IPS-15b (cell line): ENCODE results near the gene ANTXR2.
"Not testable (repeated sequence)": the region's sequence is repeated elsewhere in the genome, so short reads cannot be mapped to it uniquely, and the experiment has no call there.

Experiments used
- H3K27me3 ChIP-seq: one replicate; pipeline ENCODE4 v1.6.1; 2013; ENCODE audit warnings: low read length; ENCODE audit not compliant: control insufficient read depth, insufficient read depth
- H3K36me3 ChIP-seq: one replicate; pipeline ENCODE4 v1.6.1; 2013; ENCODE audit warnings: low read length; ENCODE audit not compliant: control insufficient read depth, insufficient read depth
- H3K4me1 ChIP-seq: one replicate; pipeline ENCODE4 v1.6.1; 2013; ENCODE audit warnings: mild to moderate bottlenecking, low read length; ENCODE audit not compliant: control insufficient read depth, insufficient read depth
- H3K4me3 ChIP-seq: one replicate; pipeline ENCODE4 v1.5.1; 2013; ENCODE audit warnings: low read depth, low read length
- H3K9ac ChIP-seq: one replicate; pipeline ENCODE4 v1.6.1; 2013; ENCODE audit warnings: low read depth, mild to moderate bottlenecking, low read length
- H3K9me3 ChIP-seq: one replicate; pipeline ENCODE4 v1.6.1; 2013; ENCODE audit warnings: mild to moderate bottlenecking, low read length; ENCODE audit not compliant: control insufficient read depth, insufficient read depth

ANTXR2 gene

DNA sequence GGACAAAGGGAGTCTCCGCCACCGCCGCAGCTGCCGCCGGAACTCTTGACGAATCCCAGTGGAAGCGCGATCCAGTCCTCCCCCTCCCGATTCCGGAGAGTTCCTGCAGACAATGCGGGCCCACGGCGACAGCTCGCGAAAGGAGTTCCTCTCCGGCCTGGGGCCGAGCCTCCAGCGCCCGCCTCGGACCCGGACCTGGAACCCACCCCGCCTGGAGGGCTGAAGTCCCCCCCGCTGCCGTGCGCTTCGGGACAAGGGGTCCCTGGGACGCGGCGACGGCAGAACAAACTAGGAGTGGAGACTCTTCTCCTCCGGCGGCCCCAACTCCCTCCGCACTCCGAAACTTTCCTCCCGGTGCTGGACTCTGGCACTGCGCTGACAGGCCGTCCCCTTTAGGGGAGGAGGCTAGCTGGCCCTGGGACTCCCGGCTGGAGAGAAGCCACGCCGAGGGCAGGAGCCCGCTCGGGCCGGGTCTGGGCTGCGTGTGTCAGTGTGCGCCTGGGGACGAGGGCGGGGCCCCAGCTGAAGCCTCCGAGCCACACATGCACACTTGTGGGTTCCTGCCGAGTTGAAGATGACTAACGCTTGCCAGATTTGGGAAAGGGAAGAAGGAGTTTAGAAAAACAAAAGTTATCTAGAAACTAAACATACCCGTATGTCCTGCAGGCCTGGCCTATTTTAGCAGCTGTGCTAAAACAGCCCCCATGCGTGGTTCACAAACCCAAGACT, at the start of gene ANTXR2:
Gene ANTXR2 (minus strand): TSS at position 486 of the 729 bp plus-strand sequence. CDS start 669 bp downstream, outside the sequence.
- H3K36me3 ChIP-seq = no peaks in the 10 kb centered on the region
- H3K9me3 ChIP-seq = no peaks in the 10 kb centered on the region
- H3K4me3 ChIP-seq = peak within 1 kb of the TSS; percentile 72
- H3K27me3 ChIP-seq = peaks cover 35% of the 10 kb centered on the region
- peaks cover 4% of the 10 kb centered on the region for H3K4me1 ChIP-seq
- peak within 1 kb of the TSS; percentile 60 for H3K9ac ChIP-seq

DNA sequence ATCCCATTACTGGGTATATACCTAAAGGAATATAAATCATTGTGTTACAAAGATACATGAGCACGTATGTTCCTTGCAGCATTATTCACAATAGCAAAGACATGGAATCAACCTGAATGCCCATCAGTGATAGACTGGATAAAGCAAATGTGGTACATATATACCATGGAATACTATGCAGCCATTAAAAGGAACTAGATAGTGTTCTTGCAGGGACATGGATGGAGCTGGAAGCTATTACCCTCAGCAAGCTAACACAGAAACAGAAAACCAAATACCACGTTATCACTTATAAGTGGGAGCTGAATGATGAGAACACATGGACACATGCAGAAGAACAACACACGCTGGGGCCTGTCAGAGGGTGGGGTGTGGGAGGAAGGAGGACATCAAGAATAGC, 48.8 kb upstream of the ANTXR2 start:
- H3K9me3 ChIP-seq, H3K27me3 ChIP-seq, H3K4me3 ChIP-seq, H3K36me3 ChIP-seq, H3K4me1 ChIP-seq, H3K9ac ChIP-seq: not testable (repeated sequence)

DNA sequence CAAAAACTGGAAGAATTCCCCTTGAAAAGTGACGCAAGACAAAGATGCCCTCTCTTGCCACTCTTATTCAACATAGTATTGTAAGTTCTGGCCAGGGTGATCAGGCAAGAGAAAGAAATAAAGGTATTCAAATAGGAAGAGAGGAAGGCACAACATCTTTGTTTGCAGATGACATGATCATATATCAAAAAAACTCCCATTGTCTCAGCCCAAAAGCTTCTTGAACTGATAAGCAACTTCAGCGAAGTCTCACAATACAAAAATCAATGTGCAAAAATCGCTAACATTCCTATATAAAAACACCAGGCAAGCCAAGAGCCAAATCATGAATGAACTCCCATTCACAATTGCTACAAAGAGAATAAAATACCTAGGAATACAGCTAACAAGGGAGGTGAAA, 46.6 kb upstream of the ANTXR2 start:
- not testable (repeated sequence) for H3K36me3 ChIP-seq, H3K27me3 ChIP-seq, H3K4me3 ChIP-seq, H3K4me1 ChIP-seq, H3K9me3 ChIP-seq, H3K9ac ChIP-seq

DNA sequence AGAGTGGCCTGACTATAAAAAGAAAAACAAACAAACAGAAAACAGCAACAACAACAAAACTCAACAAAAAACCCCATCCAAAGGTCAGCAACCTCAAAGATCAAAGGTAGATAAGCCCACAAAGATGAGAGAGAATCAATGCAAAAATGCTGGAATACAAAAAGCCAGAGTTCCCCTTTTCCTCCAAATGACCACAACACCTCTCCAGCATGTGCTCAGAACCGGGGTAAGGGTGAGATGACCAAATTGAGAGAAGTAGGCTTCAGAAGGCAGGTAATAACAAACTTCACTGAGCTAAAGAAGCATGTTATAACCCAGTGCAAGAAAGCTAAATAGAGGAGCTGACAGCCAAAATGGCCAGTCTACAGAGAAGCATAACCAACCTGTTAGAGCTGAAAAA, 43.5 kb upstream of the ANTXR2 start:
- Histone ChIP-seq H3K27me3 (no peaks in the 10 kb centered on the region), H3K4me3 (no peak overlapping the region), H3K9me3 (no peaks in the 10 kb centered on the region), H3K9ac (no peak overlapping the region), H3K36me3 (no peaks in the 10 kb centered on the region), H3K4me1 (no peaks in the 10 kb centered on the region)

DNA sequence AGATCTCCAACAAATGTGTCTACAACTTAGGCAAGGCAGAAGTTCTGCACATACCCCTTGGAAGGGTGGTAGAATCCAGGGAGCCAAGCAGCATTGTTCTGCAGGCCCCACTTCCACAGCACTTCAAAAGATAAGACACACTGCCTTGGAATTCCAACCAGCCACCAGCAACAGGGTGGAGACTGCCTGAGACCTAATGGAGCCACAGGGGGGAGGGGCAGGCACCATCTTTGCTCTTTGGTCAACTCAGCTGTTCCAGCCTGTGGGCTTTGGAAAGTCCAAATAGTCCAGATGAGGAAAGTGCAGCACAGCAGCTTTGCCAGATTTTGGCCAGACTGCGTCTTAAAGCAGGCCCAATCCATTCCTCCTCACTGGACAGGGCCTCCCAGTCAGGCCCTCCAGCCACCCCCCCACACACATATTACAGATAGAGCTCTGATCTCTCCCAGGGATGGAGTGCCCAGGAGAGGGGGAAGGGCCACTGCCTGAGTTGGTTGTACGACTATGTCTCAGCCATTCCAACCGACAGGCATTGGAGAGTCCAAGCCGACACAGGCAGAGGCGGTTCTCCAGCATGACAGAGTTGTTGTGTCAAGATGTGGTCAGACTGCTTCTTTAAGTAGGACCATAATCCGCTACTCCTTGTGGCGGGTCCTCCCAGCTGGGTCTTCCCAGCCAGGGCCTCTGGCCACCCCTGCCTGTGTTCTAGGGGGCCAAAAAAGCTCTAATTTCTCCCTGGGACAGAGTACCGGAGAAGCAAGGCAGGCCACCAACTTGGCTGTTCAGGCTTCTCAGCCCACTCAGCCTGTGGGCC, 42.5 kb upstream of the ANTXR2 start:
- no peaks in the 10 kb centered on the region for H3K36me3 ChIP-seq
- H3K4me3 ChIP-seq = no peak overlapping the region
- H3K4me1 ChIP-seq = no peaks in the 10 kb centered on the region
- H3K9ac ChIP-seq = no peak overlapping the region
- no peaks in the 10 kb centered on the region for H3K27me3 ChIP-seq
- no peaks in the 10 kb centered on the region for H3K9me3 ChIP-seq

DNA sequence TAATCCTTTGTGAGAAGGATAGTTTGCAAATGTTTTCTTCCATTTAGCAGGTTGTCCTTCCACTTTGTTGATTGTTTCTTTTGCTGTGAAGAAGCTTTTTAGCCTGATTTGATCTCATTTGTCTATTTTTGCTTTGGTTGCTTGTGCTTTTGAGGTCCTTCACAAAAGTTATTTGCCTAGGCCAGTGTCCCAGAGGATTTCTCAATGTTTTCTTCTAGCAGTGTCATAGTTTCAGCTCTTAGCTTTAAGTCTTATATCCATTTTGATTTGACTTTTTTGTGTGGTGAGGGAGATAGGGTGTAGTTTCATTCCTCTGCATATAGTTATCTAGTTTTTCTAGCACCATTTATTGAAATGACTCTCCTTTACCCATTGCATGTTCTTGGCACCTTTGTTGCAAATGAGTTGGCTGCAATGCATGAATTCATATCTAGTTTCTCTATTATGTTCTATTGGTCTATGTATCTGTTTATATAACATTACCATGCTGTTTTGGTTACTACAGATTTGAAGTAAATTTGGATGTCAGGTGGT, 41.8 kb upstream of the ANTXR2 start:
- Histone ChIP-seq H3K27me3 (no peaks in the 10 kb centered on the region), H3K9me3 (no peaks in the 10 kb centered on the region), H3K4me3 (no peak overlapping the region), H3K36me3 (no peaks in the 10 kb centered on the region), H3K4me1 (no peaks in the 10 kb centered on the region), H3K9ac (no peak overlapping the region)

DNA sequence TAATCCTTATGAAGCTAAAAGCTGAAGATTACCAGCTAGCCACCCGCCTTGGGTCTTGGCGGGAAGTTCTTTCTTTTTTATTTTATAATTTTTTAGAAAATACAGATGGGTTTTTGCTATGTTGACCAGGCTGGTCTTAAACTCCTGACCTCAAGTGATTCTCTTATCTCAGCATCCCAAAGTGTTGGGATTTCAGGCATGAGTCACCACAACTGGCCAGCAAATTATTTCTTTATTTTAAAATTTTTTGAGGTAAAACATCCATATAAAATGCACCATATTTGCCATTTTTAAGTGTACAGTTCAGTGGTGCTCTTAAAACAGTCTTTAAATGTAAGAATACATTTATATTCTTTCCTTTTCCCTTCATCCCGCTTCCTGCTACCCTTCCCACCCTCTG, 40.6 kb upstream of the ANTXR2 start:
- H3K27me3 ChIP-seq = no peaks in the 10 kb centered on the region
- H3K4me3 ChIP-seq = no peak overlapping the region
- H3K9ac ChIP-seq = no peak overlapping the region
- no peaks in the 10 kb centered on the region for H3K36me3 ChIP-seq
- H3K4me1 ChIP-seq = no peaks in the 10 kb centered on the region
- no peaks in the 10 kb centered on the region for H3K9me3 ChIP-seq

DNA sequence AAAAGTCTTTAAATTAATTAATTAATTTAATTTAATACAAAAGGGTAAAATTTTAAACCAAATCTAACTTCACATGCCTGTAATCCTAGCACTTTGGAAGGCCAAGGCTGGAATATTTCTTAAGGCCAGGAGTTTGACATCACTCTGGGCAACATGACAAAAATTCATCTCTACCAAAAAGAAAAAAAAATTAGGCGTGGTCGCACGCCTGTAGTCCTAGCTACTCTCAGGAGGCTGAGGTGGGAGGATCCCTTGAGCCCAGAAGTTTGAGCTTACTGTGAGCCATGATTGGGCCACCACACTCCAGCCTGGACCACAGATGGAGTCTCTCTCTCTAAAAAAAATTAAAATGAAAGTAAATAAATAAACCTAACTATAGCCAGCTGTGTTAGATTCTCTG, 39.2 kb upstream of the ANTXR2 start:
- Histone ChIP-seq H3K27me3 (no peaks in the 10 kb centered on the region), H3K4me1 (no peaks in the 10 kb centered on the region), H3K36me3 (no peaks in the 10 kb centered on the region), H3K9ac (no peak overlapping the region), H3K9me3 (no peaks in the 10 kb centered on the region), H3K4me3 (no peak overlapping the region)

DNA sequence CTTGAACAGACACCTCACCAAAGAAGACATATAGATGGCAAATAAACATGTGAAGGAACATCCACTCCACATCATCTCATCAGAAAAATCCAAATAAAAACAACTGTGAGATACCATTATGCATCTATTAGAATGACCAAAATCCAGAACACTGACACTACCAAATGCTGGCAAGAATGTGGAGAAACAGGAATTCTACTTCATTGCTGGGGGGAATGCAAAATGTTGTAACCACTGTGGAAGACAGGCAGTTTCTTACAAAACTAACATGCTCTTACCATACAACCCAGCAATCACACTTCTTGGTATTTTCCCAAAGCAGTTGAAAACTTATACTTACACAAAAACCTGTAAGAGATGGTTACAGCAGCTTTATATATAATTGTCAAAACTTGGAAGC, 38.2 kb upstream of the ANTXR2 start:
- no peaks in the 10 kb centered on the region for H3K36me3 ChIP-seq
- no peaks in the 10 kb centered on the region for H3K9me3 ChIP-seq
- H3K4me1 ChIP-seq = no peaks in the 10 kb centered on the region
- no peak overlapping the region for H3K9ac ChIP-seq
- no peak overlapping the region for H3K4me3 ChIP-seq
- no peaks in the 10 kb centered on the region for H3K27me3 ChIP-seq

DNA sequence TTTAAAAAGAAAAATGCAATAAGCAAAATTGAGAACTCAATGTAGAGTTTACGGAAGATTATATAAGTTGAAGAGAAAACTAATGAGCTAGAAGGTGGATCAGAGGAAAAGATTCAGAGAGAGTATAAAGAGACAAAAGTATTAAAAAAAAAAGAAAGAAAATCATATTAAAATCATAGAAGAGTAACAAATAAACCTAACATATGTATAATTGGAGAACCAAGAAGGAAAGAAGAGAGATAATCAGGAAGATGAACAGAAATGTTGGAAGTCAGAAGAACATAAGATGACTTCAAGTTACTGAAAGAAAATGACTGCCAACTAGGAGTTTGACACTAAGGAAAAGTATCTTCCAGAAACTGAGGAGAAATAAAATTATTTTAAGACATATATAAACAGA, 34.3 kb upstream of the ANTXR2 start:
- no peak overlapping the region for H3K4me3 ChIP-seq
- no peaks in the 10 kb centered on the region for H3K36me3 ChIP-seq
- no peaks in the 10 kb centered on the region for H3K4me1 ChIP-seq
- H3K9me3 ChIP-seq = no peaks in the 10 kb centered on the region
- no peak overlapping the region for H3K9ac ChIP-seq
- H3K27me3 ChIP-seq = no peaks in the 10 kb centered on the region

DNA sequence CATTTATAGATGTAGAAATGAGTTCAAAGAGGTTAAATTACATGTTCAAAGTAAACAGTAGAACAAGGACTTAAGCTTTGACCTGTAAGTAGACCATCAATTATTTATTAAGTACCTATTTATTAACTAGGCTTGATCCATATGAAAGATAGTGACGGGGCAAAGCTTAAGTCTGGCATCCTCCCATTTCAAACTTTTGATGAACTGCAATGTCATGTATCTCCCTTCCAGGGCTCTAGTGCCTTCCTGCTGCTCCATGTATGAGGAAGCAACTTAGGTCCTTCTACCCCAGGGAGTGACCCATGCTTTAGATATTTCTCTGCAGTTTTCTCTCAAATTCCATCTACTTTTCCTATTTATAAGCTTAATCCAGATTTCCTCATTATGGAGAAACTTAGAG, 31.9 kb upstream of the ANTXR2 start:
- Histone ChIP-seq H3K4me3 (no peak overlapping the region), H3K9me3 (no peaks in the 10 kb centered on the region)

DNA sequence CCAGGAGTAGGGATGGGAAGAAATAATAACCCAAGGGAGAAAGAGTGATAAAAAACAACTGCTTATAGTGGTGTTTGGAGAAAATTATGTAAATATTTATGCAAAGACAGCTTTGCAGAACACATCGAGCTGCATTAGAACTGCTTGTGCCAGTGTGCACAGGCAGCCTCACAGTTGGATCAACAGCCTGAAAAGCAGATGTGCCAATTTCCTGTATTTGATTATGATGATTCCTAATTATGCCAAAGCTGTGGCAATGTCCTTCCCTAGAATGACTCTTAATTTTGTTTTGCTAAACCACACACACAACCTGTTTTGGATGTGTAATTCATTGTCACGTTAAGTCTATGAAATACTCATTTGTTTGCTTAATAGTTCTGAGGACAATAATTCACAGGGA, 30.6 kb upstream of the ANTXR2 start:
- H3K9me3 ChIP-seq = no peaks in the 10 kb centered on the region
- no peaks in the 10 kb centered on the region for H3K36me3 ChIP-seq
- H3K4me1 ChIP-seq = no peaks in the 10 kb centered on the region
- H3K4me3 ChIP-seq = no peak overlapping the region
- H3K27me3 ChIP-seq = no peaks in the 10 kb centered on the region
- no peak overlapping the region for H3K9ac ChIP-seq

More for the DNA sequence above, 31.9 kb upstream of the ANTXR2 start:
- Histone ChIP-seq H3K36me3 (no peaks in the 10 kb centered on the region), H3K27me3 (no peaks in the 10 kb centered on the region), H3K4me1 (no peaks in the 10 kb centered on the region), H3K9ac (no peak overlapping the region)
